IMR-90 (cell line): ENCODE measurements around the gene EMP1. TPM values are rescaled to one million over a fixed set of nuclear protein-coding genes. Genes with fewer than 3 reads are reported as not detected.
A peak's percentile ranks its signal among the peaks of the same experiment; 100 is the strongest.

Source experiments
- ATAC-seq: fragments of 200-7000 bp; cut with Tn5 transposase; 2 replicates; pipeline ENCODE4 v1.9.1; 2020; ENCODE audit warnings: low read depth, mild to moderate bottlenecking, moderate library complexity
- BruUV-seq: library from RNA; stranded (reverse); fragments of 400-500 nt; replicated peaks from 2 replicates; lab custom pipeline; 2021; lab: Mats Ljungman, UMichigan
- CTCF ChIA-PET: fragments of 300-600 bp; formaldehyde crosslinking; extraction: SDS; loops from one replicate; lab custom pipeline; 2021; ENCODE audit warnings: antibody characterized with exemption; lab: Yijun Ruan, JAX
- POLR2A ChIA-PET: fragments of 300-600 bp; sonication (Branson Sonifier 250); formaldehyde crosslinking; loops from one replicate; lab custom pipeline; 2022; ENCODE audit warnings: antibody characterized with exemption; ENCODE audit not compliant: unreplicated experiment; lab: Charles Lee
- DNase-seq: peaks from one replicate; pipeline ENCODE4 v3.0.0; 2013
- H2AFZ ChIP-seq: replicated peaks from 2 replicates; pipeline ENCODE3; 2013; ENCODE audit warnings: low read length, mild to moderate bottlenecking; ENCODE audit not compliant: poor library complexity
- H2AK5ac ChIP-seq: 2 replicates; pipeline ENCODE4 v1.6.1; 2013; ENCODE audit warnings: low read depth, low read length, inconsistent platforms
- H2AK9ac ChIP-seq: replicated peaks from 2 replicates; pipeline ENCODE3; 2013; ENCODE audit warnings: mild to moderate bottlenecking, low read depth, low read length, moderate library complexity; ENCODE audit not compliant: poor library complexity
- H2BK120ac ChIP-seq: 2 replicates; pipeline ENCODE4 v1.6.1; 2013; ENCODE audit warnings: low read depth, low read length, inconsistent platforms
- H2BK15ac ChIP-seq: 3 replicates; pipeline ENCODE4 v1.6.1; 2013; ENCODE audit warnings: low read depth, low read length, inconsistent platforms
- H2BK20ac ChIP-seq: 2 replicates; pipeline ENCODE4 v1.6.1; 2013; ENCODE audit warnings: low read depth, mild to moderate bottlenecking, inconsistent platforms, low read length, moderate library complexity
- H2BK5ac ChIP-seq: 2 replicates; pipeline ENCODE4 v1.6.1; 2013; ENCODE audit warnings: mild to moderate bottlenecking, low read depth, low read length, inconsistent platforms; ENCODE audit not compliant: poor library complexity, severe bottlenecking
- H3K14ac ChIP-seq: replicated peaks from 2 replicates; pipeline ENCODE4 v1.6.1; 2013; ENCODE audit warnings: low read depth, low read length, inconsistent platforms
- H3K18ac ChIP-seq: 2 replicates; pipeline ENCODE4 v1.6.1; 2013; ENCODE audit warnings: low read depth, low read length, control low read depth
- H3K23ac ChIP-seq: 2 replicates; pipeline ENCODE4 v1.6.1; 2013; ENCODE audit warnings: low read depth, low read length, inconsistent platforms
- H3K27ac ChIP-seq: 2 replicates; pipeline ENCODE4 v1.5.1; 2013; ENCODE audit warnings: mild to moderate bottlenecking, control low read depth, low read length; ENCODE audit not compliant: insufficient read depth
- H3K27me3 ChIP-seq: 2 replicates; pipeline ENCODE4 v1.6.1; 2013; ENCODE audit warnings: low read length; ENCODE audit not compliant: control insufficient read depth, insufficient read depth
- H3K36me3 ChIP-seq: 2 replicates; pipeline ENCODE4 v1.6.1; 2013; ENCODE audit warnings: low read length, mixed read lengths; ENCODE audit not compliant: control insufficient read depth, insufficient read depth
- H3K4ac ChIP-seq: 2 replicates; pipeline ENCODE4 v1.6.1; 2013; ENCODE audit warnings: low read depth, low read length, inconsistent platforms
- H3K4me1 ChIP-seq: 2 replicates; pipeline ENCODE4 v1.6.1; 2013; ENCODE audit warnings: low read length, mixed read lengths; ENCODE audit not compliant: control insufficient read depth, insufficient read depth
- H3K4me2 ChIP-seq: 2 replicates; pipeline ENCODE4 v1.6.1; 2013; ENCODE audit warnings: low read depth, mild to moderate bottlenecking, control low read depth, low read length, moderate library complexity
- H3K4me3 ChIP-seq: 2 replicates; pipeline ENCODE4 v1.5.1; 2013; ENCODE audit warnings: low read depth, mild to moderate bottlenecking, control low read depth, low read length, moderate library complexity; ENCODE audit not compliant: insufficient read depth
- H3K56ac ChIP-seq: 2 replicates; pipeline ENCODE4 v1.6.1; 2013; ENCODE audit warnings: low read length, inconsistent platforms; ENCODE audit not compliant: insufficient read depth; ENCODE audit errors: extremely low read depth
- H3K79me1 ChIP-seq, 2 experiments: 2 replicates each; pipeline ENCODE4 v1.6.1; 2013; ENCODE audit warnings: low read length in 2 of 2, inconsistent platforms in 1 of 2, low read depth in 1 of 2
- H3K9ac ChIP-seq: 2 replicates; pipeline ENCODE4 v1.6.1; 2013; ENCODE audit warnings: low read depth, low read length, control low read depth
- H3K9me1 ChIP-seq: 2 replicates; pipeline ENCODE4 v1.6.1; 2013; ENCODE audit warnings: low read length, inconsistent platforms; ENCODE audit not compliant: insufficient read depth
- H3K9me3 ChIP-seq: 2 replicates; pipeline ENCODE4 v1.6.1; 2013; ENCODE audit warnings: low read length; ENCODE audit not compliant: control insufficient read depth, insufficient read depth
- H4K20me1 ChIP-seq: 2 replicates; pipeline ENCODE4 v1.6.1; 2013; ENCODE audit warnings: low read length, inconsistent platforms; ENCODE audit not compliant: insufficient read depth
- H4K5ac ChIP-seq: 2 replicates; pipeline ENCODE4 v1.6.1; 2013; ENCODE audit warnings: mild to moderate bottlenecking, low read depth, low read length, control low read depth
- H4K8ac ChIP-seq, 2 experiments: 2 replicates each; pipeline ENCODE4 v1.6.1; 2013; ENCODE audit warnings: low read depth in 2 of 2, low read length in 2 of 2, control low read depth in 1 of 2, inconsistent platforms in 1 of 2
- H4K91ac ChIP-seq: 2 replicates; pipeline ENCODE4 v1.6.1; 2013; ENCODE audit warnings: low read depth, low read length, inconsistent platforms; ENCODE audit not compliant: insufficient read depth
- CEBPB ChIP-seq: IDR thresholded peaks from 2 replicates; pipeline ENCODE4 v1.6.1; 2012; ENCODE audit warnings: low read depth, low read length, improper control_type of control experiment
- FOS ChIP-seq: fragments of 150-350 bp; IDR thresholded peaks from 2 replicates; pipeline ENCODE4 v1.6.1; 2016; ENCODE audit warnings: low read depth, low read length
- MAFK ChIP-seq: IDR thresholded peaks from 2 replicates; pipeline ENCODE4 v1.6.1; 2012; ENCODE audit warnings: low read depth, low read length, improper control_type of control experiment
- MAZ ChIP-seq: IDR thresholded peaks from 2 replicates; pipeline ENCODE4 v1.6.1; 2012; ENCODE audit warnings: low read depth, mild to moderate bottlenecking, low read length, improper control_type of control experiment, moderate library complexity, borderline replicate concordance
- MXI1 ChIP-seq: IDR thresholded peaks from 2 replicates; pipeline ENCODE4 v1.6.1; 2012; ENCODE audit warnings: low read depth, mild to moderate bottlenecking, low read length, moderate library complexity, borderline replicate concordance
- NFE2L2 ChIP-seq: fragments of 150-350 bp; IDR thresholded peaks from 2 replicates; pipeline ENCODE4 v1.6.1; 2016; ENCODE audit warnings: low read depth, mild to moderate bottlenecking, low read length
- RAD21 ChIP-seq: IDR thresholded peaks from 2 replicates; pipeline ENCODE4 v1.6.1; 2012; ENCODE audit warnings: low read length, improper control_type of control experiment
- SMC3 ChIP-seq: fragments of 150-350 bp; IDR thresholded peaks from 2 replicates; pipeline ENCODE4 v1.6.1; 2016; ENCODE audit warnings: low read depth, mild to moderate bottlenecking, antibody characterized with exemption, low read length, moderate library complexity
- USF2 ChIP-seq: fragments of 150-350 bp; IDR thresholded peaks from 2 replicates; pipeline ENCODE4 v1.6.1; 2017; ENCODE audit warnings: mild to moderate bottlenecking, antibody characterized with exemption, low read length, low read depth
- WGBS, 2 experiments: methylation state at CpG; one replicate each; pipeline versions ENCODE4 v1.1.5 to v1.1.7; 2013; ENCODE audit warnings: missing lambda C conversion rate in 2 of 2; ENCODE audit not compliant: insufficient read length in 1 of 2; ENCODE audit errors: extremely low coverage in 2 of 2; 5-methylcytosine and 5-hydroxymethylcytosine counted together
- dilution Hi-C: fragments of 300-500 bp; cut with HindIII; formaldehyde crosslinking; loops from one replicate; pipeline ENCODE4 v1.14.3; 2018; ENCODE audit warnings: low sequenced_read_pairs; ENCODE audit not compliant: unreplicated experiment
- in situ Hi-C: fragments of 300-500 bp; cut with MboI; formaldehyde crosslinking; loops from 3 replicates; pipeline ENCODE4 v1.14.3; 2019; ENCODE audit warnings: low sequenced_read_pairs, inconsistent platforms, mixed read lengths
- intact Hi-C: fragments of 100-400 bp; cut with micrococcal nuclease; formaldehyde crosslinking; loops from 2 replicates; pipeline ENCODE4 v1.10.0; 2022
- polyA plus RNA-seq, 3 experiments: library from polyadenylated mRNA; depleted of rRNA; stranded (reverse); fragments of >200 nt; gene quantifications; 2 replicates each; pipeline ENCODE4 v1.2.3, GENCODE V29; 2012; ENCODE audit warnings: low replicate concordance in 1 of 3
- total RNA-seq: library from RNA; depleted of rRNA; stranded (reverse); fragments of >200 nt; gene quantifications from 2 replicates; pipeline ENCODE4 v1.2.3, GENCODE V29; 2012
- TF ChIP-seq, protein P1 (sequence below): fragments of 150-350 bp; IDR thresholded peaks from 2 replicates; pipeline ENCODE4 v1.6.1; 2016; ENCODE audit warnings: low read depth, mild to moderate bottlenecking, low read length, moderate library complexity, borderline replicate concordance

EMP1 gene
- total and polyA plus RNA-seq, 2 of the 4 experiments (the other 2 are of a cell fraction): 137 to 201 TPM

DNA sequence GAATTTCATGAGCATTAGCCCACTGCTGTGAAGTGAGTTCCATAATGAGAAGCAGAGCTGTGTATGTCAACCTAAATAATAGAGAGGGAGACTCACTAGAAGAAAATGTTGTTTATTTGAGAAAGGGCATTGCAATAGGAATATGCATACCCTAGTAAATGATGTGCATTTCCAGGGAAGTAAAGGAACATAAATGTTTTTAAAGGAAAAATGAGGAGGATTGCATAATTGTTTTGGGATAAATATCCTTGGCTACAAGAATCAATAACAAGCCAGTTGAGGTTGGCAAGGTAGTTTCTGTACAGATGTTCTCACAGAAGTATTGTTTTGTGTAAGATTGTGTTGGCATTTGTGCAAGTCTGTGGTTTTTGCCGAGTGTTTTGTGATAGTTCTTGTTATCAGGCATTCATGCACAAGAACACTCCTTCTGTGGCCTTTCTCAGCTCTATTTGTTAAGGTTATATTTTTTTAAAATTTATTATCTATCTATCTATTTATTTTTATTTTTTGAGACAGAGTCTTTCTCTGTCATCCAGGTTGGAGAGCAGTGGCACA lies 47.1 kb downstream of the EMP1 start:
- dilution Hi-C loops (no loop called here), intact Hi-C loops (no loop called here), in situ Hi-C loops (no loop called here)
- H2AK9ac ChIP-seq: no peak overlapping the region
- H4K5ac ChIP-seq: peak overlapping the region; percentile 93; the same call in 1 of the 2 replicates
- TF ChIP-seq FOS (0 out of 2 replicates have a peak, but pooled peaks have one; percentile 19), CEBPB (peak; percentile 77), MAFK (no peak), USF2 (no peak), NFE2L2 (no peak), MAZ (no peak), MXI1 (no peak), RAD21 (no peak), SMC3 (no peak)
- TF ChIP-seq, protein P1, sequence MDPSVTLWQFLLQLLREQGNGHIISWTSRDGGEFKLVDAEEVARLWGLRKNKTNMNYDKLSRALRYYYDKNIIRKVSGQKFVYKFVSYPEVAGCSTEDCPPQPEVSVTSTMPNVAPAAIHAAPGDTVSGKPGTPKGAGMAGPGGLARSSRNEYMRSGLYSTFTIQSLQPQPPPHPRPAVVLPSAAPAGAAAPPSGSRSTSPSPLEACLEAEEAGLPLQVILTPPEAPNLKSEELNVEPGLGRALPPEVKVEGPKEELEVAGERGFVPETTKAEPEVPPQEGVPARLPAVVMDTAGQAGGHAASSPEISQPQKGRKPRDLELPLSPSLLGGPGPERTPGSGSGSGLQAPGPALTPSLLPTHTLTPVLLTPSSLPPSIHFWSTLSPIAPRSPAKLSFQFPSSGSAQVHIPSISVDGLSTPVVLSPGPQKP: no peak
- 0 out of 2 replicates have a peak overlapping the region, but pooled peaks have one; percentile 73 for H3K23ac ChIP-seq
- H2BK15ac ChIP-seq: peak overlapping the region; percentile 79; the same call in 2 of the 3 replicates
- H3K56ac ChIP-seq: peak overlapping the region; percentile 33; the same call in 1 of the 2 replicates
- no peaks in the 10 kb centered on the region for H4K20me1 ChIP-seq
- DNase-seq (peak; percentile 74), ATAC-seq (peak; percentile 87)
- no peak overlapping the region for H2AFZ ChIP-seq
- no peaks in the 10 kb centered on the region for H3K9me3 ChIP-seq
- no peak overlapping the region for H3K9ac ChIP-seq
- H3K4ac ChIP-seq: peak overlapping the region; percentile 97
- no CpG with 5 or more reads among the region's 1 CpG for WGBS, 2 experiments
- peaks cover 15% of the 10 kb centered on the region for H3K9me1 ChIP-seq
- H3K4me3 ChIP-seq: no peak overlapping the region
- BruUV-seq: no TSS peak
- peak overlapping the region; percentile 92 for H4K91ac ChIP-seq
- H3K4me1 ChIP-seq: peaks cover 10% of the 10 kb centered on the region
- POLR2A ChIA-PET: no interaction called here
- peak overlapping the region; percentile 91 for H2AK5ac ChIP-seq
- peak overlapping the region; percentile 95 for H2BK5ac ChIP-seq
- no peaks in the 10 kb centered on the region for H3K36me3 ChIP-seq
- H3K4me2 ChIP-seq: peak overlapping the region; percentile 81; the same call in 1 of the 2 replicates
- H3K79me1 ChIP-seq: peaks cover 0 to 5% of the 10 kb centered on the region in 2 experiments; a peak in 1 of 4 replicates
- no peaks in the 10 kb centered on the region for H3K27me3 ChIP-seq
- peak overlapping the region; percentile 2 to 90; a peak in 2 of 4 replicates for H4K8ac ChIP-seq
- peak overlapping the region; percentile 54; the same call in 1 of the 2 replicates for H3K27ac ChIP-seq
- peak overlapping the region; percentile 98 for H2BK120ac ChIP-seq
- H3K18ac ChIP-seq: peak overlapping the region; percentile 96; the same call in 1 of the 2 replicates
- peak overlapping the region; percentile 82; the same call in 1 of the 2 replicates for H3K14ac ChIP-seq
- H2BK20ac ChIP-seq: peak overlapping the region; percentile 99
- CTCF ChIA-PET: no interaction called here
